H9 (cell line): ENCODE measurements around the gene PTTG1. TPM values are rescaled to one million over a fixed set of nuclear protein-coding genes. Genes with fewer than 3 reads are reported as not detected.

Experiments
- DNase-seq: peaks from one replicate; pipeline ENCODE4 v3.0.0-alpha.2; 2017
- H2AFZ ChIP-seq: one replicate; pipeline ENCODE4 v1.6.1; 2013; ENCODE audit warnings: mild to moderate bottlenecking, low read length, control low read depth, moderate library complexity
- H2AK5ac ChIP-seq: 2 replicates; pipeline ENCODE4 v1.6.1; 2013; ENCODE audit warnings: low read length, control low read depth, mixed read lengths; ENCODE audit not compliant: insufficient read length
- H2BK120ac ChIP-seq: one replicate; pipeline ENCODE4 v1.6.1; 2013; ENCODE audit warnings: low read depth, mild to moderate bottlenecking, low read length, control low read depth, inconsistent platforms; ENCODE audit not compliant: poor library complexity, severe bottlenecking
- H2BK12ac ChIP-seq: 2 replicates; pipeline ENCODE4 v1.6.1; 2013; ENCODE audit warnings: low read length, control low read depth, mixed read lengths, low read depth; ENCODE audit not compliant: insufficient read length
- H2BK15ac ChIP-seq: 2 replicates; pipeline ENCODE4 v1.6.1; 2013; ENCODE audit warnings: low read depth, low read length, control low read depth
- H2BK20ac ChIP-seq: one replicate; pipeline ENCODE4 v1.6.1; 2013; ENCODE audit warnings: low read depth, mild to moderate bottlenecking, low read length, control low read depth, inconsistent platforms; ENCODE audit not compliant: poor library complexity, severe bottlenecking
- H2BK5ac ChIP-seq: 2 replicates; pipeline ENCODE4 v1.6.1; 2013; ENCODE audit warnings: low read length, control low read depth, mixed read lengths; ENCODE audit not compliant: insufficient read length
- H3K14ac ChIP-seq: 2 replicates; pipeline ENCODE4 v1.6.1; 2013; ENCODE audit warnings: low read length, control low read depth; ENCODE audit not compliant: insufficient read depth
- H3K18ac ChIP-seq: 2 replicates; pipeline ENCODE4 v1.6.1; 2013; ENCODE audit warnings: low read depth, mild to moderate bottlenecking, mixed read lengths, low read length, control low read depth; ENCODE audit not compliant: insufficient read length
- H3K23ac ChIP-seq: 2 replicates; pipeline ENCODE4 v1.6.1; 2013; ENCODE audit warnings: low read length, control low read depth, mixed read lengths, low read depth; ENCODE audit not compliant: insufficient read length
- H3K23me2 ChIP-seq: 2 replicates; pipeline ENCODE4 v1.6.1; 2013; ENCODE audit warnings: low read depth, mild to moderate bottlenecking, mixed read lengths, low read length, control low read depth; ENCODE audit not compliant: insufficient read length, poor library complexity, severe bottlenecking
- H3K27ac ChIP-seq: 2 replicates; pipeline ENCODE4 v1.5.1; 2013; ENCODE audit warnings: low read length, control low read depth, mixed read lengths, low read depth; ENCODE audit not compliant: insufficient read length
- H3K27me3 ChIP-seq: 2 replicates; pipeline ENCODE4 v1.6.1; 2013; ENCODE audit warnings: low read length, control low read depth, inconsistent platforms; ENCODE audit not compliant: insufficient read depth
- H3K4ac ChIP-seq: 2 replicates; pipeline ENCODE4 v1.6.1; 2013; ENCODE audit warnings: low read depth, mild to moderate bottlenecking, control low read depth, inconsistent platforms, low read length, moderate library complexity
- H3K4me1 ChIP-seq: 2 replicates; pipeline ENCODE4 v1.6.1; 2013; ENCODE audit warnings: low read length, control low read depth, inconsistent platforms; ENCODE audit not compliant: insufficient read depth
- H3K4me2 ChIP-seq: 2 replicates; pipeline ENCODE4 v1.6.1; 2013; ENCODE audit warnings: low read length, control low read depth, mixed read lengths; ENCODE audit not compliant: insufficient read length, insufficient read depth
- H3K56ac ChIP-seq: 2 replicates; pipeline ENCODE4 v1.6.1; 2013; ENCODE audit warnings: low read depth, mild to moderate bottlenecking, mixed read lengths, low read length, control low read depth; ENCODE audit not compliant: insufficient read length
- H3K79me1 ChIP-seq: 2 replicates; pipeline ENCODE4 v1.6.1; 2013; ENCODE audit warnings: low read depth, mild to moderate bottlenecking, moderate library complexity, low read length, control low read depth, inconsistent platforms; ENCODE audit not compliant: insufficient read depth, poor library complexity, severe bottlenecking
- H3K79me2 ChIP-seq: 2 replicates; pipeline ENCODE4 v1.6.1; 2013; ENCODE audit warnings: low read length, control low read depth, inconsistent platforms; ENCODE audit not compliant: insufficient read depth
- H3K9ac ChIP-seq: 2 replicates; pipeline ENCODE4 v1.6.1; 2013; ENCODE audit warnings: low read length, control low read depth, mixed read lengths; ENCODE audit not compliant: insufficient read length; ENCODE audit errors: extremely low read depth
- H3K9me3 ChIP-seq: one replicate; pipeline ENCODE4 v1.6.1; 2013; ENCODE audit warnings: low read depth, low read length, inconsistent platforms; ENCODE audit not compliant: control insufficient read depth
- H3T11ph ChIP-seq: one replicate; pipeline ENCODE4 v1.6.1; 2013; ENCODE audit warnings: mild to moderate bottlenecking, low read length, control low read depth, inconsistent platforms
- H4K20me1 ChIP-seq: one replicate; pipeline ENCODE4 v1.6.1; 2013; ENCODE audit not compliant: control insufficient read depth, insufficient read length, insufficient read depth
- H4K5ac ChIP-seq: 2 replicates; pipeline ENCODE4 v1.6.1; 2013; ENCODE audit warnings: low read depth, mild to moderate bottlenecking, mixed read lengths, low read length, control low read depth; ENCODE audit not compliant: insufficient read length
- H4K8ac ChIP-seq: replicated peaks from 2 replicates; pipeline ENCODE4 v1.6.1; 2013; ENCODE audit warnings: low read length, control low read depth, mixed read lengths, low read depth; ENCODE audit not compliant: insufficient read length
- H4K91ac ChIP-seq: 2 replicates; pipeline ENCODE4 v1.6.1; 2013; ENCODE audit warnings: low read depth, mild to moderate bottlenecking, moderate library complexity, mixed read lengths, low read length, control low read depth; ENCODE audit not compliant: insufficient read length
- H3K27ac Mint-ChIP-seq, 3 experiments: 2 replicates in 2 of 3; 3 replicates in 1 of 3; pipeline ENCODE4 v1.8.0; 2020 to 2021; ENCODE audit warnings: mixed read lengths in 3 of 3, mild to moderate bottlenecking in 1 of 3, moderate library complexity in 1 of 3
- H3K27me3 Mint-ChIP-seq: 2 replicates; pipeline ENCODE4 v1.8.0; 2021; ENCODE audit warnings: low read depth, mild to moderate bottlenecking, moderate library complexity, mixed read lengths
- H3K36me3 Mint-ChIP-seq, 3 experiments: 2 replicates in 2 of 3; 3 replicates in 1 of 3; pipeline ENCODE4 v1.8.0; 2020 to 2021; ENCODE audit warnings: low read depth in 3 of 3, mixed read lengths in 3 of 3; ENCODE audit not compliant: insufficient read depth in 1 of 3
- H3K4me1 Mint-ChIP-seq, 2 experiments: 2 replicates each; pipeline ENCODE4 v1.8.0; 2020; ENCODE audit warnings: mixed read lengths in 2 of 2
- H3K4me3 Mint-ChIP-seq, 2 experiments: 2 replicates in 1 of 2; 3 replicates in 1 of 2; pipeline ENCODE4 v1.8.0; 2020 to 2021; ENCODE audit warnings: mild to moderate bottlenecking in 2 of 2, mixed read lengths in 2 of 2, moderate library complexity in 1 of 2
- H3K9me3 Mint-ChIP-seq, 2 experiments: 2 replicates in 1 of 2; 3 replicates in 1 of 2; pipeline ENCODE4 v1.8.0; 2020; ENCODE audit warnings: mild to moderate bottlenecking in 2 of 2, mixed read lengths in 2 of 2, moderate library complexity in 1 of 2
- CTCF ChIP-seq: fragments of 200-600 bp; sonication (generic); conservative IDR thresholded peaks from 3 replicates; pipeline ENCODE4 v1.8.0; 2021; ENCODE audit warnings: antibody characterized with exemption, mild to moderate bottlenecking
- WGBS: extraction: QIAGEN DNeasy Blood & Tissue Kit; methylation state at CpG from one replicate; pipeline ENCODE4 v1.1.7; 2013; ENCODE audit warnings: missing lambda C conversion rate, low lambda C conversion rate, mixed read lengths; ENCODE audit not compliant: insufficient read length; ENCODE audit errors: extremely low coverage; 5-methylcytosine and 5-hydroxymethylcytosine counted together
- total RNA-seq: library from RNA; stranded (reverse); gene quantifications from 2 replicates; pipeline ENCODE4 v1.2.1, GENCODE V29; 2021

The PTTG1 gene
- total RNA-seq, 1 experiment from 2014 or later: 279 TPM

GRCh38 chr5:160438316-160439204 is 16.9 kb downstream of the PTTG1 start:
- Histone ChIP-seq H3K4me2 (peak overlapping the region; percentile 57), H2BK5ac (no peak overlapping the region), H2AFZ (peak overlapping the region; percentile 66), H4K91ac (no peak overlapping the region), H3K4ac (no peak overlapping the region), H2BK12ac (no peak overlapping the region), H4K5ac (no peak overlapping the region), H3K9me3 (no peaks in the 10 kb centered on the region), H2AK5ac (no peak overlapping the region), H3K18ac (no peak overlapping the region), H3K14ac (no peak overlapping the region), H3K23me2 (no peaks in the 10 kb centered on the region), H4K8ac (no peak overlapping the region), H3K79me1 (no peaks in the 10 kb centered on the region), H3K27ac (no peak overlapping the region), H2BK15ac (no peak overlapping the region), H2BK20ac (no peak overlapping the region), H3T11ph (no peak overlapping the region), H3K56ac (no peak overlapping the region), H2BK120ac (no peak overlapping the region), H3K27me3 (no peaks in the 10 kb centered on the region), H3K9ac (no peak overlapping the region), H3K79me2 (no peaks in the 10 kb centered on the region), H4K20me1 (no peaks in the 10 kb centered on the region), H3K4me1 (no peaks in the 10 kb centered on the region; the same call in 1 of the 2 replicates), H3K23ac (no peak overlapping the region)
- Mint-ChIP-seq H3K27me3 (peaks cover 5% of the 10 kb centered on the region), H3K4me1 (peaks cover 14 to 19% of the 10 kb centered on the region in 2 experiments), H3K9me3 (no peaks in the 10 kb centered on the region), H3K27ac (no peak overlapping the region; a peak in 1 of 7 replicates), H3K4me3 (peak overlapping the region; percentile 64), H3K36me3 (no peaks in the 10 kb centered on the region)
- peak; percentile 79 for DNase-seq
- peak; percentile 88 for TF ChIP-seq CTCF
- WGBS: no CpG with 5 or more reads among the region's 18 CpGs
